ENCODE results near the gene ACTL6A. TPM values are rescaled to one million over a fixed set of nuclear protein-coding genes. Genes with fewer than 3 reads are reported as not detected.

ACTL6A gene
- total RNA-seq, 1 experiment from 2014 or later: 84.5 TPM

GRCh38 chr3:179563271-179563783, 601 bp downstream of the ACTL6A start:
- DNase-seq (ENCODE audit: low read depth, low spot score): peak; percentile 62
- in situ Hi-C loops (cut with HindIII; ENCODE audit: low pct_unique_long_range_greater_than_20kb, low sequenced_read_pairs): no loop called here

DNA sequence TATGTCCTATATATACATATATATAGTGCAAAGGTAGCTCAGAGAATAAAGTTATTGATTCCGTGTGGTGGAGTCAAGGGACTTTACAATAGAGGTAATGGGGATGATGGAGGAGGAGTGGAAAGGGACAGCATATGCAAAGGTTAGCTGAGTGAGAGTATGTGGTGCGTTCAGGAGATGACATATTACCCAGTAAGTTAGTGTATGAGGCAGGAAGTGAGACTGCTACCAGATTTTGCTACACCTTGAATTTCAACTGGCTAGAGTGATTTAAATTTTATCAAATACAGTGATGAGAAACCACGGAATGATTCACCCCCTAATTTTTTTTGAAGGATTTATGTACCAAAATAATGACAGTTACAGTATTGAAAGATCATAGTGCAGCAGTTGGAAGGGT, 2.8 kb downstream of the ACTL6A start:
- in situ Hi-C loops (cut with HindIII; ENCODE audit: low pct_unique_long_range_greater_than_20kb, low sequenced_read_pairs): no loop called here
- DNase-seq (ENCODE audit: low read depth, low spot score): no peak

DNA sequence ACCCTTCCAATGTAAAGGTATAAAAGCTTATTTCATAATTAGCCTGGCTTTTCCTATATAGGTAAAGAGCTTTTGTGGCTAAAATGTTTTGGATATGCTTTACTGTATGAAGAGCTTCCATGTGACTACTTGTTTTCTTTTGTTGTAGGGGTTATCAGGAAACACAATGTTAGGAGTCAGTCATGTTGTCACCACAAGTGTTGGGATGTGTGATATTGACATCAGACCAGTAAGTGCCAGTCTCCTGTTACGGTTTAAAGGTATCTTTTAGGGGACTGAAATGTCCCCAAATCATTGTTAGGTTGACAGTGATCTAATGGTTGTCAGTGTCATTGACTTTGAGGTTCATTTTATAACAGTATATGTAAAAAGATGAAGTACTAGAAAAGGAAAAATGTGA, 18.3 kb downstream of the ACTL6A start:
- no peak for DNase-seq (ENCODE audit: low read depth, low spot score)
- in situ Hi-C loops (cut with HindIII; ENCODE audit: low pct_unique_long_range_greater_than_20kb, low sequenced_read_pairs): no loop called here

- no peak for DNase-seq (ENCODE audit: low read depth, low spot score)
- in situ Hi-C loops (cut with HindIII; ENCODE audit: low pct_unique_long_range_greater_than_20kb, low sequenced_read_pairs): no loop called here
These were observed 26.4 kb downstream of the ACTL6A start for GRCh38 chr3:179589143-179589542.

- in situ Hi-C loops (cut with HindIII; ENCODE audit: low pct_unique_long_range_greater_than_20kb, low sequenced_read_pairs): no loop called here
- no peak for DNase-seq (ENCODE audit: low read depth, low spot score)
These were observed 27.9 kb downstream of the ACTL6A start for GRCh38 chr3:179590669-179591068.

- DNase-seq (ENCODE audit: low read depth, low spot score): no peak
- in situ Hi-C loops (cut with HindIII; ENCODE audit: low pct_unique_long_range_greater_than_20kb, low sequenced_read_pairs): no loop called here
These were observed 28.6 kb downstream of the ACTL6A start for GRCh38 chr3:179591313-179591712.

DNA sequence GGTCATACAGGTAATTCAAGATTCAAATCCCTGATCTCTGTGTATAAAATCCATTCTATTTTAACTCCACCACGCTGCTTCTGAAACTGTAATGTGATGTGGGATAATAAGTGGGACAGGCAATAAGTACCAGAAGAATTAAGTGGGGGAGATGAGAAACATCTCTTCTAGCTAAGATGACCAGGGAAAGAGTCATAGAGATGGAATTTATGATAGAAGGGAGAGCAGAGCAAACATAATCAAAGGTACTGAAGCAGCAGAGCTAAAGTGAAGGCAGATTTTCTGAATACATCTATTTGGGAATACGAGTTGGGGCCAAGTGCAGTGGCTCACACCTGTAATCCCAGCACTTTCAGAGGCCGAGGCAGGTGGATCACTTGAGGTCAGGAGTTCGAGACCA, 36.8 kb downstream of the ACTL6A start:
- DNase-seq (ENCODE audit: low read depth, low spot score): no peak
- in situ Hi-C loops (cut with HindIII; ENCODE audit: low pct_unique_long_range_greater_than_20kb, low sequenced_read_pairs): no loop called here

- no peak for DNase-seq (ENCODE audit: low read depth, low spot score)
- in situ Hi-C loops (cut with HindIII; ENCODE audit: low pct_unique_long_range_greater_than_20kb, low sequenced_read_pairs): no loop called here
These were observed 40.6 kb downstream of the ACTL6A start for GRCh38 chr3:179603321-179603720.

DNA sequence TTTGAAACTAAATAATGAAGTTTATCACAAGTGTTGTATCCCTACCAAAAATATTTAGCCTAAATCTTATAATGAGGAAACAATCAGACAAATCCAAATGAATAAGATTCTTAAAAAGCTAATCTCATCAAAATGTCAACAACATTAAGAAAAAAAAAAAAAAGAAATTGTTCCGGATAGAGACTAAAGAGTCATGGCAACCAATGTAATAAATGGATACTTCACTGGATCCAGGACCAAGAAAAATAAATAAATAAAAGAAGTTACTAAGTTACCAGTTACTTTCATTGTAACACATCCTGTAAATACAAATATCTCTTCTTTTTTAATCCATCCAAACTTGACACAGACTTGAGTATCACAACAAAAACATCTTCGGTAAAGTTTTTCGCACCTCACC, 41.1 kb downstream of the ACTL6A start:
- in situ Hi-C loops (cut with HindIII; ENCODE audit: low pct_unique_long_range_greater_than_20kb, low sequenced_read_pairs): no loop called here
- DNase-seq (ENCODE audit: low read depth, low spot score): no peak

- in situ Hi-C loops (cut with HindIII; ENCODE audit: low pct_unique_long_range_greater_than_20kb, low sequenced_read_pairs): no loop called here
These were observed 41.8 kb downstream of the ACTL6A start, which contains the start of the genes MRPL47 and NDUFB5 for GRCh38 chr3:179604321-179605078. Gene MRPL47, minus strand, starts transcription at chr3:179604638. Its CDS starts 14 bp downstream, at chr3:179604624. Gene NDUFB5, plus strand, starts transcription at chr3:179604794. Its CDS starts 22 bp downstream, at chr3:179604816.

GRCh38 chr3:179606534-179607085, 43.9 kb downstream of the ACTL6A start:
- in situ Hi-C loops (cut with HindIII; ENCODE audit: low pct_unique_long_range_greater_than_20kb, low sequenced_read_pairs): no loop called here
- no peak for DNase-seq (ENCODE audit: low read depth, low spot score)

More at GRCh38 chr3:179604321-179605078, 41.8 kb downstream of the ACTL6A start, which contains the start of the genes MRPL47 and NDUFB5:
- peak; percentile 97 for DNase-seq (ENCODE audit: low read depth, low spot score)

- in situ Hi-C loops (cut with HindIII; ENCODE audit: low pct_unique_long_range_greater_than_20kb, low sequenced_read_pairs): no loop called here
- DNase-seq (ENCODE audit: low read depth, low spot score): no peak
These were observed 46.4 kb downstream of the ACTL6A start for GRCh38 chr3:179608931-179609720.

- no peak for DNase-seq (ENCODE audit: low read depth, low spot score)
- in situ Hi-C loops (cut with HindIII; ENCODE audit: low pct_unique_long_range_greater_than_20kb, low sequenced_read_pairs): no loop called here
These were observed 47.3 kb downstream of the ACTL6A start for GRCh38 chr3:179610066-179610465.

DNA sequence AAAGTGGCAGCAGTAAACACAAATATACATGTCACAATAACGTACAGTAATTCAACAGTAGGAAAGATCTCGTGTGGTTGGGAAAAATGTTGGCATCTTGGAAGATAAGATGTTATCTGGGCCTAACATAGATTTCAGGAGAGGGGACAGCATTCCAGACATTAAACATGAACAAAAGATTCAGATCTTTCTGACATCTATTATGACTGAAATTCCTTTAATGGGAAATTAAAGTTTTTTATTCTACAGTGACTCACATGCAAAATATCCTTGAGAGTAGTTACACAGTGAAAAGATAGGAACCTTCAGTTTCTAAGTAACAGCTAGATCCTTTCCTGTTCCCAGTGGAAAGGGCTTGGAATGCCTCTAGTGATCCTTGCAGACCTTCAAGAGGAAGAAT, 51.1 kb downstream of the ACTL6A start:
- in situ Hi-C loops (cut with HindIII; ENCODE audit: low pct_unique_long_range_greater_than_20kb, low sequenced_read_pairs): no loop called here
- no peak for DNase-seq (ENCODE audit: low read depth, low spot score)

DNA sequence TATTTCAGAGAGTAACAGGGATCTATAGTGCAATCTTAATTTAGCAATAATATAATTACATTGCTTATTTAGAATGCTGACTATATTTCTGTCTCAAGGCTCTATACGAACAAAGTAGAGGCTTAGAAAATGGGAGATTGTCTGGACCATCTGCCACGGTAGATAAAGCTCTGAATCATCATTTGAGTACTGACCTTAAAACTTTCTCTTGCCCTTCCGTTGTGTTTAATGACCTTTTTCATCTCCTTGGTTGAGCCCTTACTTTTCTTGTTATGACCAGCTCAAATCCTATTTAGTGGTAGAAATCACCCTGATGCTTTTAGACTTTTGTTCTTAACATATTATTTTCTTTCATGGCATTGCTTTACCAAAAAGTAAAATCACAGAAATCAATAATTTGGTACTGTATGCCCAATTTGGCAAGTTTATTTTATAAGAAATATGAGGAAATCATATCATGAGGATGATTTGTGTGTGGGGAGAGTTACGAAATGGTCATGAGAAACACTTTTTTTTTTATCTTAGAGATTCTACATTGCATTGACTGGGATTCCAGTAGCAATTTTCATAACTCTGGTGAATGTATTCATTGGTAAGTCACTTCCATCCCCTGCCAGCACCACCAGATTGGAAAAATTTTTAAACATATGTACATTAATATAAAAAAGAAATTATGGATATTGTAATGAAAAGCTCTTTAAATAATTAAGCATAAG, 52.9 kb downstream of the ACTL6A start:
- peak; percentile 70 for DNase-seq (ENCODE audit: low read depth, low spot score)
- in situ Hi-C loops (cut with HindIII; ENCODE audit: low pct_unique_long_range_greater_than_20kb, low sequenced_read_pairs): no loop called here

- in situ Hi-C loops (cut with HindIII; ENCODE audit: low pct_unique_long_range_greater_than_20kb, low sequenced_read_pairs): no loop called here
- no peak for DNase-seq (ENCODE audit: low read depth, low spot score)
These were observed 59.3 kb downstream of the ACTL6A start for GRCh38 chr3:179622023-179622422.

DNA sequence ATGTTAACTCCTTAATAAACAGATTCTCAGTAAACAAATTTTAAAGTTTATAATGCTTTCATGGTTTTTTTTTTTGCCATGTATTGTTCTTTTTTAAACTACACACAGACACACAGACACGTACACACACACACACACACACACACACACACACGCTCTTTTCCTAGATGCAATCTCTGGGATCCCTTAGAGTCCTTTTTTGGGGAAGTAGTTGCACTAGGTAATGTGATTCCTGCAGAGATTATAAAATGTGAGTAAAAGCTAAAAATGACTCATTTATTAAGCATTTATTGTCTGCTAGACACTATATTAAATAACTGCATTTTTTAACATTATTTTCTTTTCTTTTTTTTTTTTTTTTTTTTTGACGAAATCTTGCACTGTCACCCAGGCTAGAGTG, 61.7 kb downstream of the ACTL6A start:
- no peak for DNase-seq (ENCODE audit: low read depth, low spot score)
- in situ Hi-C loops (cut with HindIII; ENCODE audit: low pct_unique_long_range_greater_than_20kb, low sequenced_read_pairs): no loop called here

Measured in SK-MEL-5 (cell line).